GM12878 (cell line): ENCODE measurements around the gene CTNNA3. TPM values are rescaled to one million over a fixed set of nuclear protein-coding genes. Genes with fewer than 3 reads are reported as not detected.

Source experiments
- ATAC-seq: fragments of 200-7000 bp; cut with Tn5 transposase; 3 replicates; pipeline ENCODE4 v1.9.1; 2020; ENCODE audit warnings: mild to moderate bottlenecking, moderate library complexity
- BruUV-seq: library from RNA; stranded (reverse); fragments of 400-500 nt; replicated peaks from 2 replicates; lab custom pipeline; 2021; lab: Mats Ljungman, UMichigan
- CTCF ChIA-PET: fragments of 300-600 bp; sonication (Branson Sonifier 250); formaldehyde crosslinking; extraction: SDS; loops from one replicate; lab custom pipeline; 2021; ENCODE audit warnings: inconsistent platforms; lab: Yijun Ruan, JAX
- POLR2A ChIA-PET: fragments of 350-600 bp; formaldehyde crosslinking; extraction: SDS; loops from one replicate; lab custom pipeline; 2021; ENCODE audit warnings: inconsistent platforms; lab: Charles Lee
- RAD21 ChIA-PET: fragments of 300-600 bp; sonication (Branson Sonifier 250); formaldehyde crosslinking; loops from one replicate; lab custom pipeline; 2023; ENCODE audit warnings: antibody characterized with exemption; ENCODE audit not compliant: unreplicated experiment; lab: Charles Lee
- SMC1A ChIA-PET: fragments of 300-600 bp; sonication (Branson Sonifier 250); formaldehyde crosslinking; loops from one replicate; lab custom pipeline; 2023; ENCODE audit not compliant: unreplicated experiment, uncharacterized antibody; lab: Charles Lee
- DNase-seq: peaks from one replicate; pipeline ENCODE4 v3.0.0-alpha.2; 2011; ENCODE audit warnings: low read depth, low spot score
- FAIRE-seq: peaks from 3 replicates; lab custom pipeline; 2011; peaks lifted over from hg19 to GRCh38; lab: Jason Lieb, UNC
- H2AFZ ChIP-seq: 2 replicates; pipeline ENCODE4 v1.6.0; 2011; ENCODE audit warnings: low read depth, low read length, control low read depth; ENCODE audit not compliant: control insufficient read depth
- H3K27ac ChIP-seq: 2 replicates; pipeline ENCODE4 v1.5.1; 2011; ENCODE audit warnings: control low read depth; ENCODE audit not compliant: control insufficient read depth, insufficient read depth
- H3K27me3 ChIP-seq, 2 experiments: replicated peaks in 1 of 2; 2 replicates each; pipeline versions ENCODE4 v1.6.0 to v1.6.1; 2011; ENCODE audit warnings: low read length in 1 of 2; ENCODE audit not compliant: control insufficient read depth in 2 of 2, insufficient read depth in 2 of 2
- H3K36me3 ChIP-seq, 2 experiments: 2 replicates each; pipeline ENCODE4 v1.5.1; 2011; ENCODE audit warnings: low read length in 1 of 2; ENCODE audit not compliant: control insufficient read depth in 2 of 2, insufficient read depth in 2 of 2
- H3K4me1 ChIP-seq: 2 replicates; pipeline ENCODE4 v1.6.1; 2011; ENCODE audit warnings: mild to moderate bottlenecking, low read length, moderate library complexity, mixed read lengths; ENCODE audit not compliant: control insufficient read depth, insufficient read depth
- H3K4me2 ChIP-seq: 2 replicates; pipeline ENCODE4 v1.6.0; 2011; ENCODE audit warnings: control low read depth; ENCODE audit not compliant: control insufficient read depth, insufficient read depth
- H3K4me3 ChIP-seq: fragments of 200-600 bp; sonication (generic); 2 replicates; pipeline ENCODE4 v1.5.1; 2016
- H3K79me2 ChIP-seq: 2 replicates; pipeline ENCODE4 v1.6.0; 2011; ENCODE audit warnings: low read length; ENCODE audit not compliant: control insufficient read depth, insufficient read depth
- H3K9ac ChIP-seq: 2 replicates; pipeline ENCODE4 v1.8.0; 2011; ENCODE audit warnings: low read length, control low read depth, mixed read lengths; ENCODE audit not compliant: control insufficient read depth, insufficient read depth
- H3K9me3 ChIP-seq: replicated peaks from 3 replicates; pipeline ENCODE4 v1.5.1; 2011; ENCODE audit warnings: mild to moderate bottlenecking, low read length; ENCODE audit not compliant: control insufficient read depth, insufficient read depth
- H4K20me1 ChIP-seq: 2 replicates; pipeline ENCODE4 v1.6.0; 2011; ENCODE audit not compliant: control insufficient read depth, insufficient read depth
- BCLAF1 ChIP-seq: fragments of 450-650 bp; IDR thresholded peaks from 2 replicates; pipeline ENCODE4 v1.6.1; 2017; ENCODE audit warnings: antibody characterized with exemption, mild to moderate bottlenecking, moderate library complexity
- CHD4 ChIP-seq: fragments of 200-600 bp; sonication (generic); IDR thresholded peaks from 2 replicates; pipeline ENCODE4 v1.6.1; 2016; ENCODE audit warnings: mild to moderate bottlenecking
- EED ChIP-seq: sonication (generic); IDR thresholded peaks from 2 replicates; pipeline ENCODE4 v1.6.1; 2016; ENCODE audit warnings: antibody characterized with exemption, low read depth
- FOS ChIP-seq: IDR thresholded peaks from 3 replicates; pipeline ENCODE4 v1.6.1; 2011; ENCODE audit warnings: borderline replicate concordance; ENCODE audit not compliant: insufficient read length; ENCODE audit errors: extremely low read depth
- POU2F2 ChIP-seq: IDR thresholded peaks from 3 replicates; pipeline ENCODE4 v1.6.1; 2011; ENCODE audit warnings: low read depth, mild to moderate bottlenecking, low read length, borderline replicate concordance
- WRNIP1 ChIP-seq: IDR thresholded peaks from 2 replicates; pipeline ENCODE4 v1.6.1; 2011; ENCODE audit warnings: low read depth, low read length, improper control_type of control experiment, borderline replicate concordance
- ZNF622 ChIP-seq: fragments of 450-650 bp; IDR thresholded peaks from 2 replicates; pipeline ENCODE4 v1.6.1; 2017; ENCODE audit warnings: mild to moderate bottlenecking, inconsistent platforms
- WGBS: methylation state at CpG from one replicate; pipeline ENCODE4 v1.1.6; 2016; ENCODE audit warnings: low lambda C conversion rate; ENCODE audit not compliant: insufficient replicate concordance, insufficient coverage; ENCODE audit errors: missing lambda C conversion rate; 5-methylcytosine and 5-hydroxymethylcytosine counted together
- in situ Hi-C: fragments of 300-500 bp; cut with MboI; formaldehyde crosslinking; loops from 9 replicates; pipeline ENCODE4 v1.14.3; 2018; ENCODE audit warnings: mixed read lengths
- intact Hi-C: fragments of 100-400 bp; cut with micrococcal nuclease; formaldehyde crosslinking; loops from one replicate; pipeline ENCODE4 v1.14.2; 2022; ENCODE audit not compliant: unreplicated experiment
- polyA plus RNA-seq, 11 experiments: library from polyadenylated mRNA; depleted of rRNA in 4 of 11; unstranded in 6 of 11; stranded (reverse) in 5 of 11; fragments of >200 nt; fragmentation: Nextera tagmentation in 4 of 11; fragmentation: Illumina TruSeq in 1 of 11; extraction: Ambion mirVana in 4 of 11; extraction: Trizol in 1 of 11; gene quantifications; 1 replicate in 1 of 11; 2 replicates in 10 of 11; pipeline versions ENCODE4 v1.2.1 to v1.2.3, GENCODE V29; 2011 to 2016; ENCODE audit warnings: inconsistent platforms in 2 of 11, missing spikeins in 2 of 11, low read depth in 1 of 11
- total RNA-seq, 4 experiments: library from RNA; depleted of rRNA in 3 of 4; stranded (reverse); fragments of >200 nt in 3 of 4; fragmentation: Illumina TruSeq in 1 of 4; extraction: Trizol in 1 of 4; gene quantifications; 2 replicates each; pipeline versions ENCODE4 v1.2.1 to v1.2.3, GENCODE V29; 2013 to 2021
- TF ChIP-seq, protein P1 (sequence below): fragments of 150-350 bp; IDR thresholded peaks from 2 replicates; pipeline ENCODE4 v1.6.1; 2016; ENCODE audit warnings: low read depth, low read length

Gene CTNNA3
- total and polyA plus RNA-seq, 10 of the 15 experiments (the other 5 are each of a cell fraction or from before 2014, with no cell fraction given): under 0.01 to 4.5 (median 0.22) TPM; not detected in 2

DNA sequence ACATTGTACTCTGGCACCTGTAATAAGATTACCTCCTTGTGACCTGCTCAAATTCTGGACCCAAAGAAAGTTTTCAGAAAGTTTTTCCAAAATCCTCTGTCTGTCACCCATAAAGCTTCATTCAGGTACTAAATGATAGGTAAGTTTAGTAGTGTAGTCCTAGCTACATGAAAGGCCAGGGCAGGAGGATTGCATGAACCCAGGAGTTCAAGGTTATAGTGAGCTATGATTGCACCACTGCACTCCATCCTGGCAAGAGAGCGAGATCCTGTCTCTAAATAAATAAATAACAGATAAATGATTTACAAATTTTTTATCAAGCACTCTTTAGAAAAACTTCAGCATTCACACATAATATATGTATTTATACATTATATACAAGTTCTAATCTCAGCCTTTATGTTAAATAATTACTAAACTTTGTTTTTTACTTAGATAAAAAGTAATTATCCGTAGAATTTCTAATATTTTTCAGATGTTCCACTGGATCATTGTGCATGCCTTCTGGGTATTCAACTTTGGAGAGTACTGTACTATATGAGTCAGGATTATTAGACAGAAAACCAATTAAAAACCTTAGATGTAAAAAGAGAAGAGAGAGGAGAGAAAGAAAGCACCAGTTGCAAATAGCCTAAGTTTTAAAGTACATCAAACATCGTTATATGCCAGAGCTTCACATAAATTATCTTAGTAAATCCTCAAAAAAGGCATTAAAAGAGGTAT, 407.1 kb downstream of the CTNNA3 start:
- FAIRE-seq: no peak

More for the DNA sequence above, 407.1 kb downstream of the CTNNA3 start:
- no peaks in the 10 kb centered on the region for H3K27me3 ChIP-seq
- H3K79me2 ChIP-seq: no peaks in the 10 kb centered on the region
- RAD21 ChIA-PET: interaction anchor here (1.3 kb wide), 1 partner anchor 125 kb away, joined by 3 read pairs; no protein-coding TSS in a partner anchor
- SMC1A ChIA-PET: interaction anchor here (0.6 to 2.3 kb wide), 3 partner anchors 14 to 32 kb away, joined by 3 to 5 read pairs (median 3); no protein-coding TSS in a partner anchor
- ATAC-seq (no peak), DNase-seq (no peak)
- H2AFZ ChIP-seq: no peak overlapping the region
- H3K27ac ChIP-seq: no peak overlapping the region
- WGBS: 3% methylated on average over 3 of the region's 3 CpGs
- no peaks in the 10 kb centered on the region for H3K9me3 ChIP-seq
- H3K4me2 ChIP-seq: no peak overlapping the region
- no peaks in the 10 kb centered on the region for H3K4me1 ChIP-seq
- CTCF ChIA-PET: interaction anchor here (1.6 kb wide), 1 partner anchor 18 kb away, joined by 6 read pairs; no protein-coding TSS in a partner anchor
- intact Hi-C loops (no loop called here), in situ Hi-C loops (no loop called here)
- POLR2A ChIA-PET: no interaction called here
- no peaks in the 10 kb centered on the region for H4K20me1 ChIP-seq
- no peaks in the 10 kb centered on the region for H3K36me3 ChIP-seq
- no peak overlapping the region for H3K4me3 ChIP-seq
- TF ChIP-seq BCLAF1 (no peak), WRNIP1 (no peak), FOS (no peak), EED (no peak), CHD4 (no peak), ZNF622 (no peak), POU2F2 (no peak)
- TF ChIP-seq, protein P1, sequence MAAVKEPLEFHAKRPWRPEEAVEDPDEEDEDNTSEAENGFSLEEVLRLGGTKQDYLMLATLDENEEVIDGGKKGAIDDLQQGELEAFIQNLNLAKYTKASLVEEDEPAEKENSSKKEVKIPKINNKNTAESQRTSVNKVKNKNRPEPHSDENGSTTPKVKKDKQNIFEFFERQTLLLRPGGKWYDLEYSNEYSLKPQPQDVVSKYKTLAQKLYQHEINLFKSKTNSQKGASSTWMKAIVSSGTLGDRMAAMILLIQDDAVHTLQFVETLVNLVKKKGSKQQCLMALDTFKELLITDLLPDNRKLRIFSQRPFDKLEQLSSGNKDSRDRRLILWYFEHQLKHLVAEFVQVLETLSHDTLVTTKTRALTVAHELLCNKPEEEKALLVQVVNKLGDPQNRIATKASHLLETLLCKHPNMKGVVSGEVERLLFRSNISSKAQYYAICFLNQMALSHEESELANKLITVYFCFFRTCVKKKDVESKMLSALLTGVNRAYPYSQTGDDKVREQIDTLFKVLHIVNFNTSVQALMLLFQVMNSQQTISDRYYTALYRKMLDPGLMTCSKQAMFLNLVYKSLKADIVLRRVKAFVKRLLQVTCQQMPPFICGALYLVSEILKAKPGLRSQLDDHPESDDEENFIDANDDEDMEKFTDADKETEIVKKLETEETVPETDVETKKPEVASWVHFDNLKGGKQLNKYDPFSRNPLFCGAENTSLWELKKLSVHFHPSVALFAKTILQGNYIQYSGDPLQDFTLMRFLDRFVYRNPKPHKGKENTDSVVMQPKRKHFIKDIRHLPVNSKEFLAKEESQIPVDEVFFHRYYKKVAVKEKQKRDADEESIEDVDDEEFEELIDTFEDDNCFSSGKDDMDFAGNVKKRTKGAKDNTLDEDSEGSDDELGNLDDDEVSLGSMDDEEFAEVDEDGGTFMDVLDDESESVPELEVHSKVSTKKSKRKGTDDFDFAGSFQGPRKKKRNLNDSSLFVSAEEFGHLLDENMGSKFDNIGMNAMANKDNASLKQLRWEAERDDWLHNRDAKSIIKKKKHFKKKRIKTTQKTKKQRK: no peak
- TF ChIP-seq, all 136 proteins: peak for 0
- no TSS peak for BruUV-seq
- H3K9ac ChIP-seq: no peak overlapping the region
